Measurements from ENCODE around the gene HOXB9.

HOXB9 gene

DNA sequence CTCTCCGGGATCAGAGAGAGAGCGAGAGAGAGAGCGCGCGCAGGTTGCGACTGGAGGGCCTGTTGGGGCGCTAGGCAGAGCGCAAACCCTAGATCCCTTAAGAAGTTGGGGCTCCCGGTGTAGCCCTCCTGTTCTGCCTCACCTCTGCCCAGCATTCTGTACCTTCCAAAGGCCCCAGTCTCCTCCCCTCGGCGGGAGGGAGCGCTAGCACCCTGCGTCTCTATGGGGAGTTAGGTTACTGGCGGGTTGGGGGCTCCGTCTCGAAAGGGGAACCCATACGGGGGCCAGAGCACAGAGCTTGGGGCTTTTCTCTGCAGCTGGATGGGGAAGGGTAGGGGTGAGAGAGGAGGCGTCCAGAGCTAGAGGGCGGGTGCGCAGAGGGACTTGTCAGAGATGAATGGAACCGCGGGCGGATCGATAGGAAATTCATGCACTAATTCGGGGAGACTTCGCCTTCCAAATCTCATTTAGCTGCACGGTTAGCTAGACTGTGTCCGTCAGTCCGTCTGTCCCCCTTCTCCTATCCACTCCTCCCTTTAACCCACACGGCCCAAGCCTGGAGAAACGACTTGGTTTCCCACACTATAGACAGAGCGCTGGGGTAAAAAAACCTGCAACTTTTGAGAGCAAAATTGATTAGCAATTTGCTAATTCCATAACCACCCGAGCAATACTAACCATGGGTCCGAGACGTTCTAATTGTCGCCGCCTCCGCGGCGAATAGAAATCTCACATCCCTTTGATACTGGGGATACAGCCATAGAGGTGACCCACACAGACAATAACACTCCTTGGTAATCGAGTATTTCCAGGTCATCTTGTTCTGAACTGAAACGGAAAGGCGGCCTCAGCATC lies 47.3 kb downstream of the HOXB9 start:
- DNase-seq = no peak

DNA sequence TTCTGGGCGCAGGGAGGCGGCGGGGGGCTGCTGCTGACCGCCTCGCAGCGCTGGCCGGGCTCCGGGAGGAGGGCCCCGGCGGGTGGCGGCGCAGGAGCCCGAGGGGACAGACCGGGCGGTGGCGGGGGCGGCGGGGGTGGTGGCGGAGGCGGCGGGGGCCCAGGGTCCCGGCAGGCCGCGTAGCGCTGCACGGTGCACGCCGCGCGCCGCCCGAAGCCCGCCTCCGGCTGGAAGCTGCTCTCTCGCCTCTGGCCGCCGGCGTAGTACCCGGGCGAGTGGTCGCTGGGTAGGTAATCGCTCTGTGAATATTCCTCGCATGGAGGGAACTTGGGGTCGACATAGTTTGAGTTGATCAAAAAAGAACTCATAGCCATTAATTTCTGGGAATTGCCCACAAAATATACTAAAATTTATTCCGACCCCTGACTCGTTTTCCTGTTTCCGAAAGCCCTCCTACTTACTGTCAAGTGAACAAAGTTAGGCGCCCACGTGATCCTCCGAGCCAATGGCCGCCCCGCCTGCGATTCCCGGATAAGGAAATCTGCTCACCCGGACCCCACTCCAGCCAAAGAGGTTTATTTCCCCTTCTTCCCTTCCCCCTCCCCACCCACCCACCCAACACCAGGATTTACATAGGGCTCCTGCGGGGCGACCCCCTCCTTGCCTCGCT lies 48.1 kb downstream of the HOXB9 start, which contains the start of gene HOXB4:
HOXB4 (minus strand) TSS at position 405 of the 670 bp plus-strand sequence; CDS start at position 374, 31 bp downstream.
- peak; percentile 54 for DNase-seq

DNA sequence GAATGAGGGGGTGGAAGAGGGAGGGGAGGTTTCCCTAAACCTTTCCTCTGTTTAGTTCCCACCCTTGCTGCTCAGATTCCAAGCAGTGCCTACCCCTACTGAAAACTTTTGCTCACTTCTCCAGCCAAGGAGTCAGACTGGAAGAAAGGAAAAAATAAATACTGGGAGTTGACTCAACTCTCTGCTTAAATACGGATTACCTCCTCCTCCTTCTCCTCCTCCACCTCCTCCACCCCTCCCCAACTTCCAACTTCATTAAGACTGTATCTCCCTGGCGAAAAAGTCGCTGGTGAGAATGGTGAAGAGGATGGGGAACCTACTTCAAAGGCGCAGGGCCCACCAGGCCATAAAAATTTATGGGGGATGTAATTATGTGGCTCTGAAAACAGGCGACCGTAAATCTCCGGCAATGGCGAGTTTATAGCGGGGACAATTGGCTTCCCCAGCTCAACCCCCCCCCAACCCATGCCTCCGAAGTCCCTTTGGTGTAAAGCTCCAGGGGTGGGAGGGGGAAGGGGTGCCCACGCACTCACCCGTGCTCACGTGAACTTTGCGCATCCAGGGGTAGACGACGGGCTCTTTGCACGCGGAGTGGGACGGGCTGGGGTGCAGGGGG lies 48.7 kb downstream of the HOXB9 start:
- DNase-seq = no peak

DNA sequence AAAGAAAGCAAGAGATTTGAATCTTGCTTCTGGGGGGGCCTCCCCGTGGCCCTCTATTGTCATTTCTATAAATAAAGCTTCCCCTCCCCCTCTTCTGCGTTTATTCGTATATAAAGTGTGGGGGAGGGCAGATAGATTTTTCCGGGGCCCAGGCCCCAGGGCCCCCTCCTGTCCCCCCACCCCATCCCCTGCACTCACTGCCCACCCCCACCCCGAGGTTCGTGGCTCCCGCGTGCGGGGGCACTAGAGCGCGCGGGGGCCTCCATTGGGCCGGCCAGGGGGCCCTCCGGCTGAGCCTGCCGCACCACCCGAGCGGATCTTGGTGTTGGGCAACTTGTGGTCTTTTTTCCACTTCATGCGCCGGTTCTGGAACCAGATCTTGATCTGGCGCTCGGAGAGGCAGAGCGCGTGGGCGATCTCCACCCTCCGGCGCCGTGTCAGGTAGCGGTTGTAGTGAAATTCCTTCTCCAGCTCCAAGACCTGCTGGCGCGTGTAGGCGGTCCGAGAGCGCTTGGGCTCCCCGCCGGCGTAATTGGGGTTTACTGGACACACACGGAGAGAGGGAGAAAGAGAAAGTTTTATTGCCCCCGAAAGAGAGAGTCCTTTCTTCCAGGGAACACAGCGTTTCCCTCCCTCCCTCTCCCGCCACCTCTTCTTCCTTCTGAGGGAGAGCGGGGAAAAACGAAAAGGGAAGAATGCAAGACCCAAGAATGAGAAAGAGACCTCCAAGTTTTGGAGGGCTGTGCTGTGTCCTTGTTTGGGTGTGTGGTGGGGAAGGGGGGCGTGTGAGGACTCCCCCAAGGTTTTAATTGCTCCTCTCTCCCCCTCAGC lies 49.5 kb downstream of the HOXB9 start:
- no peak for DNase-seq

DNA sequence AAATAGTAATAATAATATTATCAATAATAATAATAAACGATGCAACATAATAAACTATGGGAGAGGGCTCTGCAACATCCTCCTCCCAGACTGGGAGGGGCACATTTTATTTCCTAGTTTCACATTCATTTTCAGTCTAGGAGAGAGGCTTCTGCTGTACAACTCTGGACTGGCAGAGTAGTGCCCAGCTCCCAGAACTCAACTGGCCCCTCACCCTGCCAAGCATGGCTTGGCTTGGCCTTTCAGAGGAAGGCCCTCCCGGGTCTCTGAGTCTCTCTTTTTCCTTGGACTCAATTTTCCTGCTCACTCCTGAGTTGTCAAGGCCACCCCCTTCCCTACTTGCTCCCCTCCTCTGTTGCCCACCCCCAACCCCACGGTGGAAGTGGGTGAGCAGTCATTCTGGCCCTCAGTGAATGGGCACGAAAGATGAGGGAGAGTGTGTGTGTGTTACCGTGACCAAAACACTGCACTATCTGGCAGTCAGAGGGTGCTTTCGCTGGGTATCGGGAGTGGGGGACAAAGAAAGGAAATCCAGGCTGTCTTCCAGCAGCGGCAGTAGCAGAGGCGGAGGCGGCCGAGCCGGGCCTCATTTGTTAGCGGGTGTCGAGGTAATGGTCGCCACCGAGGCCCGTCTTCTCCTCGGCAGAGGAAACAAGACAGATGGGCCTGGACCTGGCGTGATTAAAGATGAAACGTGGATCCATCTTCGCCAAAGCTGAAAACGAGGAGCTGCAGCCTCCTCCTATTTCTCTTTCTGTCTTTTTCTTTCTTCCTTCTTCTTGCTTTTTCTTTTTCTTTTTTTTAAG lies 50.3 kb downstream of the HOXB9 start:
- no peak for DNase-seq

DNA sequence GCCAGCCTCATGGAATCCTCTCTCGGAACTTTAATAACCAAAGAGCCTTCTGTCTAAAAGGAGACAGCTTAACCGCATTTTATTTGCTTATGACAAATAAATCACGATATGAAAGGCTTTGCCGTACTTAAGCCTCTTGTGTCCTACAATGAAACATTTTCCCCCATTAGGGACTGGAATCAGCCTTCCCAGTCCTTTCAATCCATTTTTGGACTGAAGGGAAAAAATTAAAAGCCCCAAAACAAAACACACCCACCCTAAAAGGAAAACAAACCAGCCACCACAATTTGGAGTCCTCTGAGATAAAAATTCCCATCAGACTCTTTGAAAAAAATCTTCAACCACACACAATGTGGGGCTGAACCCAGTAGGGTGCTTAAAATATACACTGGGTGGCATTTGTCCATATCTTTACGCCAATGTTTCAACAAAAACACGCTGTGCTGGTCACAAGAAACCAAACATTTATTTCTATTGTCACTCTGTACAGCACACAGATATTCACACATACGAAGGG lies 51.0 kb downstream of the HOXB9 start:
- DNase-seq = no peak

DNA sequence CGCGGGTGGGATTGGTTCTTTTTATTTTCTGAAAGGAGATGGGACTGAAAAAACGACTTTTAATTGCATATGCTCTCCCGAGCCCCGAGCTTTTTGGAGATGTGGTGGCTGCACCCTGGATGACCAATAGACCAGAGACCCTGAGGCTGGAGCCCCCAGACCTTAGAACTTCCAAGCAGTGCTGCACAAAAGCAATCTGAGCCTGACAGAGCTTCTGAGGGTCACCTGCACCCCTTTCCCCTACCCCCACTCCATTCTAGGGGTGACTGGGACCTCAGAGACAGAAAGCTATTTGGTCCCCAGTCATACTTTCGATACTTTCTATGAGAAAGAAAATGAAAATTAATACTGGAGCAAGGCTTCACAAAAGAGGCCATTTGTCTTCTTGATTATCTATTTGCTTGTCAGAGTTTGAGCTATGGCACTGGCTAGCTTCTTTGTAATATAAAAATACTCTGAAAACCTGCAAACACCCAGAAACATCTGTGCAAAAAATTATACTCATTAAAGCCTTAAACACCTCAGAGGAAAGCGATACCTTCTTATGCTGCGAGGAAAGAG lies 51.6 kb downstream of the HOXB9 start:
- no peak for DNase-seq

DNA sequence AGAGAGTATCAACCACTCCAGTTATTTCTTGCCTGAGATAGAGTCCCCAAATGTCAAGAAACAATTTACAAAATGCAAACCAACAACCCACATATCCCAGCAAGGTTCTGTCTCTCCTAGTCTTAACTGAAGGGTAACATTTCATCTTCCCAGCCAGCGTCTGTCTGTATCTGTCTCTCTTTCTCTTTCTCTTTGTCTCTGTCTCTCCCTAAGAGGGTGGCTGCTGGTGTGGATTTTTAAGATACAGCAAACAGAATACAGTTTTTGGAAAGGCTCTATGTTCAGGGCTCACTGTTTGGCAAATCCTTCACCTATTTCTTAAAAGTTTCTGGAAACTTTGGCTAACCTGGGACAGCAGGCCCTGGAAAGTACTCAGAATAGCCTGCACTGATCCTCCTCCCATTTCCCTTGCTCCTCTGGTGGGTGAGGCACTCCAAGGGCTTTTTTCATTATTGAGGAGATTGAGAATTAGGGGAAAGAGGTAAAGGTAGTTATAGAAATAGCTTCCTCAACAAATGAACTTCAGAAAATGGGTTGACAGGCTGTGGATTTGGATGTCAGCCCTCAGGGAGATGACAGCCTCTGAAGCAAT lies 54.2 kb downstream of the HOXB9 start:
- no peak for DNase-seq

Measured in activated gamma-delta T cell treated with Interleukin-2 at 50 U/mL for 16 hours (primary cell).